Measurements from ENCODE around the gene LIFR. TPM values are rescaled to one million over a fixed set of nuclear protein-coding genes. Genes with fewer than 3 reads are reported as not detected.

LIFR gene
- polyA plus RNA-seq, 1 donor (not counting 4 experiments of a cell fraction or from before 2014, with no cell fraction given), result 1.1 TPM

DNA sequence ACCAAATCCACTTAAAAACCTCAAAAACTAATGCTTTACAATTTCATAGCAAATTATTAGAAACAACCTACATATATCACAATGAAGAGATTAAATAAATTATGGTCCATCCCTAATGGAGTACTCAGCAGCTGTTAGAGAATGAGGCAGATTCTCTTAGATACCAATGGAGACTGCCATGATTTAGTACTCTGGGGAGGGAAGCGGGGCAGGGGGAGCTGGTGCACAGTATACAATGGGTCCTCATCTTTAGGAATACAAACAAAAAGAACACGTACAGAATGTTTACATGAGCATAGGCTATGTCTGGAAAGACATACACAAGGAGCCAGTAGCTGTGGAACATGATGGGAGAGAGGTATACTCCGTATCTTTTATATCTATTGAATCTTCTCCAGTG lies 2.0 kb downstream of the LIFR start:
- peaks cover 9% of the 10 kb centered on the region for H3K27me3 ChIP-seq (ENCODE audit: control insufficient read depth, extremely low read depth, insufficient read depth, low read length)
- H3K4me1 ChIP-seq (ENCODE audit: control insufficient read depth, extremely low read depth, insufficient read depth, low read length), result peaks cover 7% of the 10 kb centered on the region
- no peaks in the 10 kb centered on the region for H3K9me1 ChIP-seq (ENCODE audit: control insufficient read depth, extremely low read depth, insufficient read depth, low read length)
- no peak overlapping the region for H3K4me2 ChIP-seq (ENCODE audit: control insufficient read depth, extremely low read depth, insufficient read depth, low read depth, low read length)
- no peaks in the 10 kb centered on the region for H3K36me3 ChIP-seq (ENCODE audit: control insufficient read depth in 2 of 2, extremely low read depth in 1 of 2, insufficient read depth in 2 of 2, low read length in 2 of 2)
- no peak overlapping the region for H3K9ac ChIP-seq (ENCODE audit: control insufficient read depth, extremely low read depth, insufficient read depth, low read length)
- no peak for DNase-seq (ENCODE audit: low read depth, low spot score)
- TF ChIP-seq EZH2 (IDR thresholded peaks at IDR 0.05; ENCODE audit: low read length), result no peak
- dilution Hi-C loops (cut with MboI; ENCODE audit: extremely low pct_ligation_motif_present, low sequenced_read_pairs), result no loop called here
- no peaks in the 10 kb centered on the region for H3K9me3 ChIP-seq (ENCODE audit: control insufficient read depth, low read depth, low read length)
- H3K79me2 ChIP-seq (ENCODE audit: control insufficient read depth, insufficient read depth, low read length), result no peaks in the 10 kb centered on the region
- no peak overlapping the region for H3K27ac ChIP-seq (ENCODE audit: control insufficient read depth, insufficient read depth, low read length)
- H4K20me1 ChIP-seq (ENCODE audit: control insufficient read depth, extremely low read depth, insufficient read depth, low read length), result no peaks in the 10 kb centered on the region
- H3K4me3 ChIP-seq (ENCODE audit: control insufficient read depth in 2 of 3, extremely low read depth in 1 of 3, insufficient read depth in 2 of 3, low read depth in 1 of 3, low read length in 3 of 3), result no peak overlapping the region
- no peak for FAIRE-seq
- no peak overlapping the region for H2AFZ ChIP-seq (ENCODE audit: control insufficient read depth, low read length)

DNA sequence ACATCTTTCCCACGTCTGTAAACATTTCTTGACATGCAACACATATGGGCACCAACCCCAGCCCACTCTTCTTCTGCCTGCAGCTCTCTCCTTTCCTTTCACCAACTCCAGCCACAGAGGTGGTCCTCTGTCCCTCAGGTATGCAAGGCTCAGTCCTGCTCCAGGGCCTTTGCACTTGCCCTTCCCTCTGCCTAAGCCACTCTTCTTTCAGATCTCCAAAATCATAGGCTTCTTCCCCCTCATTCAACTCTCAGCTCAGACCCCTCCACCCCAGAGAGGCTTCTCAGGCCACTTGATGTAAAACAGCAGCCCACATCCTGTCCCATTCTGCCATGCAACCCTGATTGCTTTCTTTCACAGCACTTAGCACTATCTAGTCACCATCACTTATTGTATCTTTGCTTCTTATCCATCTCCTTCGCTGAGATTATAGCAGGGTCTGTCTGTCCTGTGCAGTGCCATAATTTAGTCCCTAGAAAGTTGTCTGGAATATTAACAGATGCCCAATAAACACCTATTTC lies 3.4 kb downstream of the LIFR start:
- Histone ChIP-seq H3K27me3 (ENCODE audit: control insufficient read depth, extremely low read depth, insufficient read depth, low read length) (peaks cover 9% of the 10 kb centered on the region), H3K79me2 (ENCODE audit: control insufficient read depth, insufficient read depth, low read length) (no peaks in the 10 kb centered on the region), H3K9me3 (ENCODE audit: control insufficient read depth, low read depth, low read length) (no peaks in the 10 kb centered on the region), H3K9ac (ENCODE audit: control insufficient read depth, extremely low read depth, insufficient read depth, low read length) (no peak overlapping the region), H3K4me2 (ENCODE audit: control insufficient read depth, extremely low read depth, insufficient read depth, low read depth, low read length) (no peak overlapping the region), H4K20me1 (ENCODE audit: control insufficient read depth, extremely low read depth, insufficient read depth, low read length) (no peaks in the 10 kb centered on the region), H3K4me1 (ENCODE audit: control insufficient read depth, extremely low read depth, insufficient read depth, low read length) (peaks cover 7% of the 10 kb centered on the region), H3K27ac (ENCODE audit: control insufficient read depth, insufficient read depth, low read length) (no peak overlapping the region), H3K4me3 (ENCODE audit: control insufficient read depth in 2 of 3, extremely low read depth in 1 of 3, insufficient read depth in 2 of 3, low read depth in 1 of 3, low read length in 3 of 3) (no peak overlapping the region), H2AFZ (ENCODE audit: control insufficient read depth, low read length) (no peak overlapping the region), H3K36me3 (ENCODE audit: control insufficient read depth in 2 of 2, extremely low read depth in 1 of 2, insufficient read depth in 2 of 2, low read length in 2 of 2) (no peaks in the 10 kb centered on the region), H3K9me1 (ENCODE audit: control insufficient read depth, extremely low read depth, insufficient read depth, low read length) (no peaks in the 10 kb centered on the region)
- FAIRE-seq (no peak), DNase-seq (ENCODE audit: low read depth, low spot score) (no peak)
- TF ChIP-seq EZH2 (IDR thresholded peaks at IDR 0.05; ENCODE audit: low read length), result no peak
- TF ChIP-seq, protein P1, sequence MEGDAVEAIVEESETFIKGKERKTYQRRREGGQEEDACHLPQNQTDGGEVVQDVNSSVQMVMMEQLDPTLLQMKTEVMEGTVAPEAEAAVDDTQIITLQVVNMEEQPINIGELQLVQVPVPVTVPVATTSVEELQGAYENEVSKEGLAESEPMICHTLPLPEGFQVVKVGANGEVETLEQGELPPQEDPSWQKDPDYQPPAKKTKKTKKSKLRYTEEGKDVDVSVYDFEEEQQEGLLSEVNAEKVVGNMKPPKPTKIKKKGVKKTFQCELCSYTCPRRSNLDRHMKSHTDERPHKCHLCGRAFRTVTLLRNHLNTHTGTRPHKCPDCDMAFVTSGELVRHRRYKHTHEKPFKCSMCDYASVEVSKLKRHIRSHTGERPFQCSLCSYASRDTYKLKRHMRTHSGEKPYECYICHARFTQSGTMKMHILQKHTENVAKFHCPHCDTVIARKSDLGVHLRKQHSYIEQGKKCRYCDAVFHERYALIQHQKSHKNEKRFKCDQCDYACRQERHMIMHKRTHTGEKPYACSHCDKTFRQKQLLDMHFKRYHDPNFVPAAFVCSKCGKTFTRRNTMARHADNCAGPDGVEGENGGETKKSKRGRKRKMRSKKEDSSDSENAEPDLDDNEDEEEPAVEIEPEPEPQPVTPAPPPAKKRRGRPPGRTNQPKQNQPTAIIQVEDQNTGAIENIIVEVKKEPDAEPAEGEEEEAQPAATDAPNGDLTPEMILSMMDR (optimal IDR thresholded peaks at IDR 0.05 in 1 of 3, IDR thresholded peaks at IDR 0.05 in 1 of 3, conservative IDR thresholded peaks at IDR 0.05 in 1 of 3; ENCODE audit: extremely low read depth in 1 of 3, insufficient read depth in 2 of 3, low read length in 3 of 3), result no peak
- dilution Hi-C loops (cut with MboI; ENCODE audit: extremely low pct_ligation_motif_present, low sequenced_read_pairs), result no loop called here
